ENCODE results near the gene KRT75. TPM values are rescaled to one million over a fixed set of nuclear protein-coding genes. Genes with fewer than 3 reads are reported as not detected.

Gene KRT75
- total and polyA plus RNA-seq, 12 donors = not detected

DNA sequence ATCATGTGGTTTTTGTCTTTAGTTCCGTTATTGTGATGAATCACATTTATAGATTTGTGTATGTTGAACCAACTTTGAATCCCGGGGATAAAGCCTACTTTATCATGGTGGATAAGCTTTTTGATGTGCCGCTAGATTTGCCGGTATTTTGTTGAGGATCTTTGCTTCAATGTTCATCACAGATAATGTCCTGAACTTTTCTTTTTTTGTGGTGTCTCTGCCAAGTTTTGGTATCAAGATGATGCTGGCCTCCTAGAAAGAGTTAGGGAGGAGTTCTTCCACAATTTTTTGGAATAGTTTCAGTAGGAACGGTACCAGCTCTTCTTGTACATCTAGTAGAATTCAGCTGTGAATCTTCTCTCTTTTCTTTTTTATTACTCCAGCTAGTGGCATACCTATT, 24.7 kb upstream of the KRT75 start:
- Histone ChIP-seq H3K4me1 (no peaks in the 10 kb centered on the region), H3K4me3 (no peak overlapping the region), H3K36me3 (no peaks in the 10 kb centered on the region), H3K27me3 (peaks cover 0 to 20% (median 11%) of the 10 kb centered on the region in 7 donors), H3K9me3 (no peaks in the 10 kb centered on the region), H3K27ac (no peak overlapping the region)
- DNase-seq (no peak), ATAC-seq (no peak)
- intact Hi-C loops (cut with DNase I) = no loop called here
- WGBS, 2 donors = 87 to 88% methylated on average over 5 of the region's 5 CpGs
- TF ChIP-seq CTCF (IDR thresholded peaks at IDR 0.05) = no peak

GRCh38 chr12:52455821-52456220, 21.6 kb upstream of the KRT75 start:
- Histone ChIP-seq H3K36me3 (no peaks in the 10 kb centered on the region), H3K4me3 (no peak overlapping the region), H3K27me3 (peaks cover 0 to 13% (median 6%) of the 10 kb centered on the region in 7 donors), H3K27ac (no peak overlapping the region), H3K4me1 (no peaks in the 10 kb centered on the region), H3K9me3 (no peaks in the 10 kb centered on the region)
- TF ChIP-seq CTCF (IDR thresholded peaks at IDR 0.05) = no peak
- DNase-seq (no peak), ATAC-seq (no peak)
- intact Hi-C loops (cut with DNase I) = no loop called here
- 67 to 79% methylated on average over 1 of the region's 1 CpG for WGBS, 2 donors

DNA sequence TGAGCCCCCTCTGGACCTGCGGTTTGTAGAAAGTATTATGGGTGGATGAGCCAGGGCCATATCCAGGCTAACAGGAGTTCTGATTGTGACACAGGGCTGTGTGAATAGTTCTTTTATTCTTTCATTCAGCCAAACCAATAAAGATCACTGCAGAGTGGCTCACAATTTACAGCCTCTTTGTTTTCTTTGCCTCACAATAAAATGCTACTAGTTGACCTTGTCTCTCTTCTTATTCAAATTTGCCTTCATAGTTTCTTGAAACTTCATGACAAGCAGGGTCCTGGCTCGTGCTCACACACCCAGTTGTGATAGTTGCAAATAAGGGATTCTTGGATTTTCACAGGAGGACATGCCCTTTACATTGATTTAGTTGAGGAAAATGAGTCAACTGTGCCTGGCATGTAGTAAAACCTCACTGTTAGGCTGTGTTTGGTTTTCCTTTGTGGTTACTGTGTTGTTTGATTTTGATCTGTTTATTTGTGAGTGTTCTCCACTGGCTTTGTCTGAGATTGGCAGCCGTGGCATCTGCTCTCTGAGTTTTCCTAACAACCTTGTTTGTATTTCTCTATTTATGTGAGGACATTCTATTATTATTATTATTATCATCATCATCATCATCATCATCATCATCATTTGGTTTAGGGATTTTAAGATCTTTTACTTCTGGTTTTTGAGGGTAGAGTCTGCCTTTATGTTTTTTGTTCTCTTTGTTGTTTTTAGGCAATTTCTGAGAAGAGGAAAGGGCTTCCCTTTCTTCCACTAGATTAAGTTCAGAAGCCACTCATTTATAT, 20.4 kb upstream of the KRT75 start:
- no peaks in the 10 kb centered on the region for H3K4me1 ChIP-seq
- H3K9me3 ChIP-seq = no peaks in the 10 kb centered on the region
- TF ChIP-seq CTCF (IDR thresholded peaks at IDR 0.05) = no peak
- intact Hi-C loops (cut with DNase I) = no loop called here
- no peaks in the 10 kb centered on the region for H3K36me3 ChIP-seq
- WGBS, 2 donors = 67 to 68% methylated on average over 3 of the region's 3 CpGs
- H3K4me3 ChIP-seq = no peak overlapping the region
- H3K27ac ChIP-seq = no peak overlapping the region
- ATAC-seq (no peak), DNase-seq (no peak)
- H3K27me3 ChIP-seq = peaks cover 0 to 7% (median 0%) of the 10 kb centered on the region in 7 donors

DNA sequence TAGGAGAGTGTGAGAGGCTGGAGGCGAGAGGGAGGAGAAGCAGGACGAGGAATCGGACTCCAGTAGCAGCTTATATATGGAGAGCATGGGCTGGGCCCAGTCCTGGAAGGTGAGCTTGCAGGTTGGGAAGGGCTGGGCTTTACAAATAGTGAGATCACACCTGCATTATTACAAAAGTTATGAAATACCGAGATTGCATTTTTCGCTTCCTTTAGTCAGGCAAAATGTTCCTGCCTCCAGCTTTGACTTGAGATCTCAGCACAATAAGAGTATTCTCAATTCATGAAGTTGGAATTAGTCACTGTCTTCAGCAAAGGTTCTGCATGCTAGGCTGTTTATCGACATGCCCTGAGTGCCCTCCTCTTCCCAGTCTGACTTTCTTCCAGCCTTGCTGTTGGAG, 17.9 kb upstream of the KRT75 start, which contains the start of gene KRT6B:
Gene KRT6B (minus strand): TSS at position 46 of the 400 bp plus-strand sequence. CDS start 68 bp downstream, outside the sequence.
- Histone ChIP-seq H3K27me3 (peaks cover 0 to 7% (median 0%) of the 10 kb centered on the region in 7 donors), H3K9me3 (no peaks in the 10 kb centered on the region), H3K27ac (no peak within 1 kb of the TSS), H3K4me1 (no peaks in the 10 kb centered on the region), H3K36me3 (no peaks in the 10 kb centered on the region), H3K4me3 (no peak within 1 kb of the TSS)
- DNase-seq (no peak), ATAC-seq (no peak)
- 87 to 90% methylated on average over 6 of the region's 6 CpGs for WGBS, 2 donors
- intact Hi-C loops (cut with DNase I) = no loop called here
- no peak for TF ChIP-seq CTCF (IDR thresholded peaks at IDR 0.05)
